Activated T-cell treated with anti-CD3 and anti-CD28 coated beads, Interleukin-2, amount 50 U/mL, for 72 hours (primary cell): ENCODE data around the gene ZSWIM6. TPM values are rescaled to one million over a fixed set of nuclear protein-coding genes. Genes with fewer than 3 reads are reported as not detected.
A peak's percentile ranks its signal among the peaks of the same experiment; 100 is the strongest.
"Not testable (repeated sequence)": the region's sequence is repeated elsewhere in the genome, so short reads cannot be mapped to it uniquely, and the experiment has no call there.

Source experiments
- ATAC-seq, 2 donors: fragments of 150-1000 bp; cut with Tn5 transposase; replicated peaks in 1 of 2; 2 replicates each; pipeline ENCODE4 v1.10.0; 2021; ENCODE audit warnings: moderate library complexity in 2 of 2, mild to moderate bottlenecking in 1 of 2
- DNase-seq, 2 donors: peaks; one replicate each; pipeline ENCODE4 v3.0.0; 2021 to 2022; ENCODE audit warnings: mixed read lengths in 1 of 2
- H3K27ac Mint-ChIP-seq: one replicate; pipeline ENCODE4 v1.8.0; 2022; ENCODE audit warnings: mild to moderate bottlenecking, moderate library complexity, mixed read lengths
- H3K27me3 Mint-ChIP-seq: one replicate; pipeline ENCODE4 v1.8.0; 2022; ENCODE audit warnings: low read depth, mixed read lengths
- H3K36me3 Mint-ChIP-seq, 2 donors: one replicate each; pipeline ENCODE4 v1.8.0; 2022; ENCODE audit warnings: mixed read lengths in 2 of 2, mild to moderate bottlenecking in 1 of 2; ENCODE audit not compliant: insufficient read depth in 2 of 2
- H3K4me1 Mint-ChIP-seq: one replicate; pipeline ENCODE4 v1.8.0; 2022; ENCODE audit warnings: low read depth, mixed read lengths
- H3K4me3 Mint-ChIP-seq, 2 donors: one replicate each; pipeline ENCODE4 v1.8.0; 2022; ENCODE audit warnings: mild to moderate bottlenecking in 2 of 2, mixed read lengths in 2 of 2, moderate library complexity in 2 of 2
- H3K9me3 Mint-ChIP-seq, 2 donors: one replicate each; pipeline ENCODE4 v1.8.0; 2022; ENCODE audit warnings: mixed read lengths in 2 of 2
- total RNA-seq, 2 donors: library from RNA; stranded (reverse); gene quantifications; one replicate each; pipeline ENCODE4 v1.2.3, GENCODE V29; 2022

ZSWIM6 gene
- total RNA-seq, 2 donors from 2014 or later: 6.9 to 8.6 TPM

GRCh38 chr5:61399679-61400078, 67.6 kb downstream of the ZSWIM6 start:
- H3K36me3 Mint-ChIP-seq: no peaks in the 10 kb centered on the region
- ATAC-seq (no peak), DNase-seq (no peak)
- H3K4me3 Mint-ChIP-seq: no peak overlapping the region
- peaks cover 13% of the 10 kb centered on the region for H3K4me1 Mint-ChIP-seq
- no peaks in the 10 kb centered on the region for H3K9me3 Mint-ChIP-seq
- H3K27me3 Mint-ChIP-seq: no peaks in the 10 kb centered on the region
- no peak overlapping the region for H3K27ac Mint-ChIP-seq

GRCh38 chr5:61401726-61402125, 69.7 kb downstream of the ZSWIM6 start:
- ATAC-seq: no peak
- Mint-ChIP-seq H3K4me1 (peaks cover 24% of the 10 kb centered on the region), H3K36me3 (no peaks in the 10 kb centered on the region), H3K27me3 (no peaks in the 10 kb centered on the region), H3K4me3 (no peak overlapping the region), H3K27ac (no peak overlapping the region), H3K9me3 (no peaks in the 10 kb centered on the region)
- DNase-seq: no peak

GRCh38 chr5:61402244-61402823, 70.3 kb downstream of the ZSWIM6 start:
- Mint-ChIP-seq H3K4me1 (peaks cover 24% of the 10 kb centered on the region), H3K27ac (no peak overlapping the region), H3K27me3 (no peaks in the 10 kb centered on the region), H3K4me3 (no peak overlapping the region), H3K36me3 (no peaks in the 10 kb centered on the region), H3K9me3 (no peaks in the 10 kb centered on the region)
- DNase-seq: no peak
- no peak for ATAC-seq

GRCh38 chr5:61402970-61403900, 71.2 kb downstream of the ZSWIM6 start:
- Mint-ChIP-seq H3K36me3 (no peaks in the 10 kb centered on the region), H3K4me1 (peaks cover 31% of the 10 kb centered on the region), H3K9me3 (no peaks in the 10 kb centered on the region), H3K27ac (no peak overlapping the region), H3K27me3 (no peaks in the 10 kb centered on the region), H3K4me3 (no peak overlapping the region)
- no peak for DNase-seq
- no peak for ATAC-seq

GRCh38 chr5:61405511-61406295, 73.6 kb downstream of the ZSWIM6 start:
- no peak overlapping the region for H3K27ac Mint-ChIP-seq
- no peaks in the 10 kb centered on the region for H3K9me3 Mint-ChIP-seq
- no peaks in the 10 kb centered on the region for H3K36me3 Mint-ChIP-seq
- no peak overlapping the region for H3K4me3 Mint-ChIP-seq
- DNase-seq (no peak), ATAC-seq (no peak)
- no peaks in the 10 kb centered on the region for H3K27me3 Mint-ChIP-seq
- H3K4me1 Mint-ChIP-seq: peaks cover 52% of the 10 kb centered on the region

GRCh38 chr5:61406497-61406896, 74.4 kb downstream of the ZSWIM6 start:
- not testable (repeated sequence) for ATAC-seq, H3K27ac Mint-ChIP-seq, H3K4me3 Mint-ChIP-seq, DNase-seq, H3K9me3 Mint-ChIP-seq, H3K36me3 Mint-ChIP-seq, H3K27me3 Mint-ChIP-seq
- peaks cover 56% of the 10 kb centered on the region for H3K4me1 Mint-ChIP-seq

- peaks cover 46% of the 10 kb centered on the region for H3K4me1 Mint-ChIP-seq
- H3K9me3 Mint-ChIP-seq: no peaks in the 10 kb centered on the region
Observed at GRCh38 chr5:61407706-61408270, 75.7 kb downstream of the ZSWIM6 start.

GRCh38 chr5:61408476-61409168, 76.6 kb downstream of the ZSWIM6 start:
- Mint-ChIP-seq H3K27me3 (no peaks in the 10 kb centered on the region), H3K4me3 (peak overlapping the region; percentile 73 to 74), H3K9me3 (no peaks in the 10 kb centered on the region), H3K36me3 (no peaks in the 10 kb centered on the region), H3K4me1 (peaks cover 44% of the 10 kb centered on the region), H3K27ac (peak overlapping the region; percentile 69)
- DNase-seq (peak; percentile 97 to 98), ATAC-seq (peak; percentile 98 to 99)

More at GRCh38 chr5:61407706-61408270, 75.7 kb downstream of the ZSWIM6 start:
- Mint-ChIP-seq H3K27ac (peak overlapping the region; percentile 16), H3K27me3 (no peaks in the 10 kb centered on the region), H3K4me3 (peak overlapping the region in 1 of 2 donors; percentile 73), H3K36me3 (no peaks in the 10 kb centered on the region)
- ATAC-seq: no peak
- no peak for DNase-seq

- peak overlapping the region in 1 of 2 donors; percentile 30 for H3K4me3 Mint-ChIP-seq
- H3K27ac Mint-ChIP-seq: no peak overlapping the region
- H3K36me3 Mint-ChIP-seq: no peaks in the 10 kb centered on the region
- no peaks in the 10 kb centered on the region for H3K27me3 Mint-ChIP-seq
- H3K9me3 Mint-ChIP-seq: no peaks in the 10 kb centered on the region
- DNase-seq: no peak
- peaks cover 51% of the 10 kb centered on the region for H3K4me1 Mint-ChIP-seq
- ATAC-seq: no peak
Observed at GRCh38 chr5:61409568-61409967, 77.5 kb downstream of the ZSWIM6 start.

GRCh38 chr5:61410811-61411210, 78.8 kb downstream of the ZSWIM6 start:
- ATAC-seq: no peak
- Mint-ChIP-seq H3K4me1 (peaks cover 54% of the 10 kb centered on the region), H3K9me3 (no peaks in the 10 kb centered on the region), H3K36me3 (no peaks in the 10 kb centered on the region), H3K4me3 (no peak overlapping the region), H3K27me3 (no peaks in the 10 kb centered on the region), H3K27ac (no peak overlapping the region)
- no peak for DNase-seq

GRCh38 chr5:61412361-61412760, 80.3 kb downstream of the ZSWIM6 start:
- H3K4me3 Mint-ChIP-seq: no peak overlapping the region
- no peaks in the 10 kb centered on the region for H3K36me3 Mint-ChIP-seq
- H3K27me3 Mint-ChIP-seq: no peaks in the 10 kb centered on the region
- ATAC-seq (no peak), DNase-seq (no peak)
- H3K9me3 Mint-ChIP-seq: no peaks in the 10 kb centered on the region
- peaks cover 60% of the 10 kb centered on the region for H3K4me1 Mint-ChIP-seq
- H3K27ac Mint-ChIP-seq: no peak overlapping the region

- H3K36me3 Mint-ChIP-seq, H3K27ac Mint-ChIP-seq, ATAC-seq, H3K9me3 Mint-ChIP-seq, H3K4me3 Mint-ChIP-seq, H3K27me3 Mint-ChIP-seq, DNase-seq: not testable (repeated sequence)
- peaks cover 53% of the 10 kb centered on the region for H3K4me1 Mint-ChIP-seq
Observed at GRCh38 chr5:61413205-61413604, 81.1 kb downstream of the ZSWIM6 start.
